HepG2 (cell line): ENCODE data around the gene ELMOD3. TPM values are rescaled to one million over a fixed set of nuclear protein-coding genes. Genes with fewer than 3 reads are reported as not detected.
A peak's percentile ranks its signal among the peaks of the same experiment; 100 is the strongest.

ENCODE experiments used
- BORCS8-MEF2B ChIP-seq: sonication (generic); formaldehyde crosslinking; IDR thresholded peaks from 2 replicates; pipeline ENCODE4 v1.8.0; 2022; ENCODE audit warnings: mild to moderate bottlenecking, missing genetic modification reagents
- ERF ChIP-seq: IDR thresholded peaks from 2 replicates; pipeline ENCODE4 v1.6.1; 2018; ENCODE audit warnings: missing biosample characterization, missing genetic modification reagents
- FOSL1 ChIP-seq: sonication (generic); formaldehyde crosslinking; IDR thresholded peaks from 2 replicates; pipeline ENCODE4 v1.9.0; 2021; ENCODE audit warnings: missing genetic modification reagents, borderline replicate concordance
- FOXK1 ChIP-seq: sonication (generic); formaldehyde crosslinking; IDR thresholded peaks from 2 replicates; pipeline ENCODE4 v1.4.0; 2020; ENCODE audit warnings: low read depth, missing genetic modification reagents, borderline replicate concordance
- HDAC2 ChIP-seq: sonication (generic); formaldehyde crosslinking; IDR thresholded peaks from 2 replicates; pipeline ENCODE4 v1.4.0; 2020; ENCODE audit warnings: missing genetic modification reagents
- HOXA3 ChIP-seq: sonication (generic); formaldehyde crosslinking; IDR thresholded peaks from 2 replicates; pipeline ENCODE4 v1.5.0; 2020; ENCODE audit warnings: missing genetic modification reagents
- HOXA9 ChIP-seq: sonication (generic); formaldehyde crosslinking; IDR thresholded peaks from 2 replicates; pipeline ENCODE4 v1.8.1; 2022; ENCODE audit warnings: missing genetic modification reagents, mild to moderate bottlenecking, moderate library complexity, borderline replicate concordance
- MAFK ChIP-seq, 2 experiments: IDR thresholded peaks in 1 of 2; conservative IDR thresholded peaks in 1 of 2; 2 replicates each; pipeline ENCODE4 v1.6.1; 2011; ENCODE audit warnings: improper control_type of control experiment in 2 of 2, low read length in 2 of 2
- MXD1 ChIP-seq: sonication (generic); formaldehyde crosslinking; IDR thresholded peaks from 2 replicates; pipeline ENCODE4 v1.4.0; 2020; ENCODE audit warnings: mild to moderate bottlenecking, missing genetic modification reagents
- ONECUT2 ChIP-seq: sonication (generic); formaldehyde crosslinking; IDR thresholded peaks from 2 replicates; pipeline ENCODE4 v1.4.0; 2020; ENCODE audit warnings: missing genetic modification reagents
- RARA ChIP-seq: IDR thresholded peaks from 2 replicates; pipeline ENCODE4 v1.6.1; 2016; ENCODE audit warnings: missing genetic modification reagents, missing compliant biosample characterization
- RBAK ChIP-seq: sonication (generic); formaldehyde crosslinking; IDR thresholded peaks from 2 replicates; pipeline ENCODE4 v1.5.1; 2020; ENCODE audit warnings: mild to moderate bottlenecking, missing genetic modification reagents
- REPIN1 ChIP-seq: sonication (generic); formaldehyde crosslinking; IDR thresholded peaks from 2 replicates; pipeline ENCODE4 v1.8.0; 2022; ENCODE audit warnings: missing genetic modification reagents, low read depth, mild to moderate bottlenecking, borderline replicate concordance
- TERF1 ChIP-seq: sonication (generic); formaldehyde crosslinking; IDR thresholded peaks from 2 replicates; pipeline ENCODE4 v1.8.0; 2022; ENCODE audit warnings: mild to moderate bottlenecking, missing genetic modification reagents, moderate library complexity
- TRIM22 ChIP-seq: fragments of 450-650 bp; IDR thresholded peaks from 2 replicates; pipeline ENCODE4 v1.6.1; 2017
- TRIM24 ChIP-seq: sonication (generic); formaldehyde crosslinking; IDR thresholded peaks from 2 replicates; pipeline ENCODE4 v1.8.0; 2022; ENCODE audit warnings: mild to moderate bottlenecking, missing genetic modification reagents
- YEATS4 ChIP-seq: sonication (generic); formaldehyde crosslinking; IDR thresholded peaks from 2 replicates; pipeline ENCODE4 v1.4.0; 2020; ENCODE audit warnings: missing genetic modification reagents, borderline replicate concordance
- ZFP41 ChIP-seq: sonication (generic); formaldehyde crosslinking; IDR thresholded peaks from 2 replicates; pipeline ENCODE4 v1.4.0; 2020; ENCODE audit warnings: mild to moderate bottlenecking, missing genetic modification reagents, borderline replicate concordance
- ZNF607 ChIP-seq: sonication (generic); formaldehyde crosslinking; IDR thresholded peaks from 2 replicates; pipeline ENCODE4 v1.5.1; 2020; ENCODE audit warnings: missing genetic modification reagents, mild to moderate bottlenecking, borderline replicate concordance
- ZNF652 ChIP-seq: IDR thresholded peaks from 2 replicates; pipeline ENCODE4 v1.6.1; 2016; ENCODE audit warnings: low read depth, borderline replicate concordance
- ZNF660 ChIP-seq: sonication (generic); formaldehyde crosslinking; IDR thresholded peaks from 2 replicates; pipeline ENCODE4 v1.5.1; 2020; ENCODE audit warnings: mild to moderate bottlenecking, low read depth, missing genetic modification reagents, borderline replicate concordance
- ZNF691 ChIP-seq: sonication (generic); formaldehyde crosslinking; IDR thresholded peaks from 2 replicates; pipeline ENCODE4 v1.4.0; 2020; ENCODE audit warnings: missing genetic modification reagents, low read depth, mild to moderate bottlenecking, borderline replicate concordance
- ZNF772 ChIP-seq: sonication (generic); formaldehyde crosslinking; IDR thresholded peaks from 2 replicates; pipeline ENCODE4 v1.5.0; 2020; ENCODE audit warnings: mild to moderate bottlenecking, missing genetic modification reagents
- ZNF891 ChIP-seq: sonication (generic); formaldehyde crosslinking; IDR thresholded peaks from 2 replicates; pipeline ENCODE4 v1.5.0; 2020; ENCODE audit warnings: mild to moderate bottlenecking, missing genetic modification reagents
- ZSCAN20 ChIP-seq: sonication (generic); formaldehyde crosslinking; IDR thresholded peaks from 2 replicates; pipeline ENCODE4 v1.4.0; 2020; ENCODE audit warnings: missing genetic modification reagents, mild to moderate bottlenecking, borderline replicate concordance
- polyA plus RNA-seq, 8 experiments: library from polyadenylated mRNA; depleted of rRNA in 3 of 8; stranded (reverse) in 7 of 8; unstranded in 1 of 8; fragments of >200 nt; fragmentation: Illumina TruSeq in 4 of 8; extraction: Trizol in 4 of 8; gene quantifications; 2 replicates each; pipeline versions ENCODE4 v1.2.1 to v1.2.3, GENCODE V29; 2011 to 2016; ENCODE audit warnings: low read depth in 4 of 8, missing spikeins in 1 of 8, mixed read lengths in 1 of 8; ENCODE audit not compliant: insufficient read depth in 1 of 8
- total RNA-seq, 5 experiments: library from RNA; depleted of rRNA; stranded (reverse); fragments of >200 nt; fragmentation: Illumina TruSeq; extraction: Trizol; gene quantifications; 2 replicates each; pipeline ENCODE4 v1.2.3, GENCODE V29; 2016; ENCODE audit warnings: low read depth in 1 of 5

The ELMOD3 gene
- total and polyA plus RNA-seq, 2 of the 13 experiments (the other 11 are each of a cell fraction or from before 2014, with no cell fraction given) = 13.3 to 19.5 TPM

- peak; percentile 71 for TF ChIP-seq HOXA3
- no peak for TF ChIP-seq TERF1 (CRISPR knock-in tag)
- TF ChIP-seq ZNF607 (CRISPR knock-in tag) = peak; percentile 43; the same call in 1 of the 2 replicates
- no peak; the same call in none of the 2 replicates for TF ChIP-seq YEATS4
- TF ChIP-seq MXD1 (CRISPR knock-in tag) = no peak; the same call in 1 of the 2 replicates
- TF ChIP-seq HOXA9 (CRISPR knock-in tag) = no peak
- no peak for TF ChIP-seq MAFK (conservative IDR thresholded peaks at IDR 0.05 in 1 of 2, IDR thresholded peaks at IDR 0.05 in 1 of 2; ENCODE audit: low read length in 2 of 2)
- no peak for TF ChIP-seq ONECUT2 (CRISPR knock-in tag)
- TF ChIP-seq HDAC2 (CRISPR knock-in tag) = peak; percentile 78
- no peak for TF ChIP-seq FOSL1 (CRISPR knock-in tag)
- TF ChIP-seq ZNF652 (CRISPR knock-in tag) = peak; percentile 38; the same call in 1 of the 2 replicates
- peak; percentile 83; the same call in 1 of the 2 replicates for TF ChIP-seq ZNF891
- TF ChIP-seq ZNF772 (CRISPR knock-in tag) = peak; percentile 83; the same call in 1 of the 2 replicates
- no peak; the same call in 1 of the 2 replicates for TF ChIP-seq ZNF691 (CRISPR knock-in tag)
- 0 out of 2 replicates have a peak, but pooled peaks have one; percentile 7 for TF ChIP-seq BORCS8-MEF2B (CRISPR knock-in tag)
- TF ChIP-seq ERF = no peak
- TF ChIP-seq RBAK = no peak
- TF ChIP-seq FOXK1 (CRISPR knock-in tag) = peak; percentile 68; the same call in 1 of the 2 replicates
- TF ChIP-seq TRIM24 (CRISPR knock-in tag) = no peak
- no peak; the same call in 1 of the 2 replicates for TF ChIP-seq RARA (CRISPR knock-in tag)
- TF ChIP-seq REPIN1 (CRISPR knock-in tag) = no peak; the same call in 1 of the 2 replicates
- TF ChIP-seq ZFP41 (CRISPR knock-in tag) = no peak
- no peak for TF ChIP-seq ZNF660
- TF ChIP-seq TRIM22 = no peak
- TF ChIP-seq ZSCAN20 (CRISPR knock-in tag) = no peak
Observed at GRCh38 chr2:85420536-85421259, 66.1 kb downstream of the ELMOD3 start (continued).
